HG03196 (cell line): ENCODE results near the gene INPP5E.
"Not testable (repeated sequence)": the region's sequence is repeated elsewhere in the genome, so short reads cannot be mapped to it uniquely, and the experiment has no call there.

Experiments used
- ATAC-seq: cut with Tn5 transposase; IDR thresholded peaks from one replicate; pipeline ENCODE4 v1.9.1; 2021; ENCODE audit not compliant: unreplicated experiment

INPP5E gene

DNA sequence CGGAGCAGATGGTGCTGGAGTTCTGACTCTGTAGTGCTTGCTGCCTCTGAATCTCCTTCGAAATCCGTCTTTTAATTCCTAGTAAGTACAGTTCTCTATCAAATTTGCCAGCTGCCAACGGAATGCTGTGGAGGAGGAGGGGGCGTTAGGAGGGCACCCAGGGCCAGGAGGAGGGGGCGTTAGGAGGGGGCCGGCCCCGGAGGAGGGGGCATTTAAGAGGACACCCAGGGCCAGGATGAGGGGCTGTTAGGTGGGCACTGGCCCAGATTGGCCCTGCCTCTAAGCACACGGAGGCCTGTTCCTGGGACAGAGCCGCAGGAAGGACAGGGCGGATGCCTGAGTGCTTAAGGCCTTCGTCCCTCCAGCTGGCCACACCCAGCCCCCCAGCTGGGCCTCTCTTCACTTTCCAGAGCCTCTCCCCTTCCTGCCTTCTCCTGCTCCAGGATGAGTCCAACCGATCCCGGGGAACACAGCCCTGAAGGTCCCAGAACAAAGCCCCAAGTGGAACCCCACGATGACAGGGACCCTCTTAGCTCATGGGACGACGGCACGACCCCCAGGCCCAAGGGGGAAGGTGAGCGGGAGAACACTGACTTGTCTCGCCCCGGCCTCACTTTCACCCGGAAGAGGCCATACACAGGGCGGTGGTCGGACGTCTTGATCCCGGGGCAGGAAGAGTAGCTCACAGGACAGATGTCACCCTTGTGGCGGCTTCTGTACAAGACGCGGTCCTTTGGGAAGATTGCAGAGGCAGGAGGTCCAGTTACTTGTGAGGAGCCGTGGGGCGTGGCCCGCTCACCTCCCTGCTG, 9.8 kb downstream of the INPP5E start:
- ATAC-seq, result no peak

DNA sequence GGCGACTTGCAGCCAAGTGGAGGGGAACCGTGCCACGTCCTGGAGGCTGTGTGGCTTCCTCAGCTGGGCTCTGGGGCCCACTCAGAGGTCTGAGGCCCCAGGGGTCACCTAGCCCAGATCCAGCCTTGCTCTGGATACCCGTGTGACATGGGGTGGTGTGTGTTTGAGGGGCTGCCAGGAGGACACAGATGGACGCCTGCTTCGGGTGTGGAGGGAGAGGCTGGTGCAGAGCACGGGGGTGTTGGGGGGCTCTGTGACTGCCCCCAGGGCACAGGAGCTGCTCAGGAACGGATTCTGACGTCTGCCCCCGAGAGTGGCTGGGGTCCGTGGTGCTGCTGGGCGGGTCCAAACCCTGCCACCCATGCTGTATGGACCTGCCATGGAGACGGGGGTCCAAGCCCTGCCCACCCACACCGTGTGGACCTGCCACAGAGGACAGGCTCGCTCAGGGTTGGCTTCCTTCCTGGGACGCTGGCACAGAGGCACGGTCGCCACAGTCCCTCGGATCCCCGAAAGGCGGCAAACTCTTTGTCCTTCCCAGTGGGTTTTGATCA, 10.5 kb downstream of the INPP5E start:
- no peak for ATAC-seq

DNA sequence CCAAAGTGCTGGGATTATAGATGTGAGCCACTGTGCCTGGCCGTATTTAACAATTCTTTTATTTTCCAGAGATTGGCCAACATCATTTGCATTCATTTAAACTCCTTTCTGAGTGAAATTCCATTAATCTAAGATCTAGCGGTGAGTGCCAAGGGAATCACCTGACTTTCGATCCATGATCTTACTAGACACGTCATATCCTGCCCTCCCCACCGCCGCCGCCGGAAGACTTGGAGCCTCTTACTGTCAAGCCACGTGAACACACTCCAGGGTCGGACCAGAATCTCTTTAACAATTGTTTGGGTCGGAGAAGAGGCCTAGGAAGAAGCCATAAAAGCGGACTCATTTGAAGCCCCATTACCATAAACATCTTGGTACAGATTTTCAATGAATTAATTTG, 12.9 kb downstream of the INPP5E start:
- no peak for ATAC-seq

DNA sequence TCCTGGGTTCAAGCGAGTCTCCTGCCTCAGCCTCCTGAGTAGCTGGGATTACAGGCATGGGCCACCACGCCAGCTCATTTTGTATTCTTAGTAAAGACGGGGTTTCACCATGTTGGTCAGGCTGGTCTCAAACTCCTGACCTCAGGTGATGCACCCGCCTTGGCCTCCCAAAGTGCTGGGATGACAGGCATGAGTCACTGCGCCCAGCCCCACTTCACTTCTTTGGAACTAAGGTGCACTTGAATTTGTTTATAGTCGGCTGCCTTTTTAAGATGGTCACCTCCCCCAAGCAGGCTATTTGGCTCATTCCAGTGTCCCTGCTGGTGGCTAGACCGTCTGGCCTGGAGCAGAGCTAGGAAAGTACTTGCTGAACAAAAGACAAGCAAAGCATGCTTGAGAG, 14.3 kb downstream of the INPP5E start:
- ATAC-seq, result not testable (repeated sequence)

DNA sequence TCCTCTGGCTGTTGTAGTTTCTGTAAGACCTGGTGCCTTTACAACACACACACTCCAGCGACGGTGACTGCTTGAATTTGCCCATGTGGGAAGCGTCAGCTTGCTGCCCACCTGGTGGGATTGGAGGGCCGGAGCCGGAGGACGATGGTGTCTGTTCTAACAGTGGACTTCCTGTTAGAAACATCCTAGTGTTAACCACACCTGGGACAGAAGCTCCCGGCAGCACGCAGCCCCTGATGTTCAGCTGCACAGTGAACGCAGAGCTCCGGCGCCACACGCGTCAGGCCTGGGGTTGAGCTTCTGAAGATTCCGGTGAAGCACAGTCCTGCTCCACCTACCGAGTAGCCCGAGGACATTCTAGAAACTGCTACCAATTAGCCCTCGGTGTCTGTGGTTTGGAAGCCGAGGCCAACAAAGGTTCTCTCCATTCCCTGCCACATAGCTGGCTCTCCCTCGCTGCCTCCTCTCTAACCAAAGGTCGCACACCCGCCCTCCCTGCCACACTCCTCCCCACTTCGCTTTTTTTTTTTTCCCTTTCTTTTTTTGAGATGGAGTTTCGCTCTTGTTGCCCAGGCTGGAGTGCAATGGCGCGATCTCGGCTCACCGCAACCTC, 14.8 kb downstream of the INPP5E start:
- no peak for ATAC-seq

DNA sequence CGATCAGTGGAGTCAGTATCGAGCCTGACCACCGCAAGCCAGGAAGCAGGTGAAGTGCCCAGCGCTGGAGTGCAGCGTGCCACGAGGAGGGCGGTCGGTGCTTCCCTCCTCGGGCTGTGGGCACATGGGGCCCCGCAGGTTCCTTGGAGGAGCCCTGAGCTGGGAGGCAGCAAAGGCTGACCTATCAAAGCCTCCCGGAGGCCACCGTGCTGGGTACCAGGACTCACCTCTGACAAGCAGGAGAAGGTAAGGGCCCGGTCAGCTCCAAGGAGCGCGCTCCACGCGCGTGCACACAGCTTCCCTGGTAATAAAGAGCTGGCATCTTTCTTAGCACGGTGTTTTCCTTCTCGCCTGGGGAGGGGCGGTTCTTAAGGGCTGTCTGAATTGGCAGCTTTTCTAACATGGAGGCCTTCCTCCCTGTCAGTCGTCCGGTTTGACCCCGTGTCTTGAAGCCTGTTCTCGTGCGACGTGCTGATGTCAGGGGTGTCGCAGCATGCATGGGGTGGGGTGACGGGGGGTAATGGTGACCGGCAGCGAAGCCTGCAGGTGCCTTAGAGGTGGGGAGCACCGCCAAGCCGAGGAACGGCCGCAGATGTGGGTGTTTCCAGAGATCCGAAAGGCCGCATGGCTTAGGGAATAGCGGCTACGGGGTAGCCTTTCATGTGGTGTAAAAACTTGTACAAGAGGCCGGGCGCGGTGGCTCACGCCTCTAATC, 16.1 kb downstream of the INPP5E start:
- ATAC-seq, result no peak

DNA sequence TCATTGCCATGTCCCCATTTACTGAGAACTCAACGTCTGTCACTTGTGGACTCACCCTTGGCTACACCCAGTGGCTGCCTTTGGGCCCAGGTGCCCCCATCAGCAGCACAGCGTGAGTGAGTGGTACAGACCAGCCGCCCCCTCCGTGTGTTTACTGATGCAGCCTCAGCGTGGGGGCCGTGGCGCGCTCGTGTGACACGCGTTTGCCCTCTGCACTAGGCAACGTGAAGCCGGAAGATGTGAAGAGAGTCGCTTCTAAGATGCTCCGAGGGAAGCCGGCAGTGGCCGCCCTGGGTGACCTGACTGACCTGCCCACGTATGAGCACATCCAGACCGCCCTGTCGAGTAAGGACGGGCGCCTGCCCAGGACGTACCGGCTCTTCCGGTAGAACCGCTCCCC, 16.8 kb downstream of the INPP5E start:
- no peak for ATAC-seq

DNA sequence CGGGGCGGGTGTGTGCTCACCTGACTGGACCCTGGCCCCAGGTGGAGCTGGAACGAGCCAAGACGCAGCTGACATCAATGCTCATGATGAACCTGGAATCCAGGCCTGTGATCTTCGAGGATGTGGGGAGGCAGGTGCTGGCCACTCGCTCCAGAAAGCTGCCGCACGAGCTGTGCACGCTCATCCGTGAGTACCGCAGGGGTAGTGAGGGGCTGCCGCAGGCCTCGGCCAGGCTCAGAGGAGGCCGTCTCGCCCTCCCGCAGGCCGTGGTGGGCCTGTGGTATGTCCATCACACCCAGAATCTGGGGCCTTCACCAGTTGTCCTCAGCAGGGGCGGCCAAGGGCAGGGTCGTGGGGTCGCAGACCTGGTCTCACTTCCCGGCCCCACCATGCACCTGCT, 17.9 kb downstream of the INPP5E start:
- no peak for ATAC-seq

DNA sequence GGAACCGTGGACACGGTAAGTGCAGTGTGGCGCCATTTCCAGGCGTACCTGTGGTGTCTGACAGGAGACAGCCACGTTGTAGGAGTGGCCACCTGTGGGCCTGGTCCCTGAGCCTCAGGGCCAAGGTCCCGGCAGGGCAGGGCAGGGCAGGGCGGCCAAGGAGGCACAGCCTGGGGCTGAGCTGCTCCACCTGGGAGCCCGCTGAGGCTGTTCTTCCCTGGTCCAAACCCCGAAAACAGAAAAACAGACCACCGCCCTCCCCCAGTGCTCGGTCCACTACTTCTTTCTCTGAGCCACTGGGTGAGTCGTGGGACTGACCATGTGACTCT, 20.6 kb downstream of the INPP5E start:
- ATAC-seq, result no peak

DNA sequence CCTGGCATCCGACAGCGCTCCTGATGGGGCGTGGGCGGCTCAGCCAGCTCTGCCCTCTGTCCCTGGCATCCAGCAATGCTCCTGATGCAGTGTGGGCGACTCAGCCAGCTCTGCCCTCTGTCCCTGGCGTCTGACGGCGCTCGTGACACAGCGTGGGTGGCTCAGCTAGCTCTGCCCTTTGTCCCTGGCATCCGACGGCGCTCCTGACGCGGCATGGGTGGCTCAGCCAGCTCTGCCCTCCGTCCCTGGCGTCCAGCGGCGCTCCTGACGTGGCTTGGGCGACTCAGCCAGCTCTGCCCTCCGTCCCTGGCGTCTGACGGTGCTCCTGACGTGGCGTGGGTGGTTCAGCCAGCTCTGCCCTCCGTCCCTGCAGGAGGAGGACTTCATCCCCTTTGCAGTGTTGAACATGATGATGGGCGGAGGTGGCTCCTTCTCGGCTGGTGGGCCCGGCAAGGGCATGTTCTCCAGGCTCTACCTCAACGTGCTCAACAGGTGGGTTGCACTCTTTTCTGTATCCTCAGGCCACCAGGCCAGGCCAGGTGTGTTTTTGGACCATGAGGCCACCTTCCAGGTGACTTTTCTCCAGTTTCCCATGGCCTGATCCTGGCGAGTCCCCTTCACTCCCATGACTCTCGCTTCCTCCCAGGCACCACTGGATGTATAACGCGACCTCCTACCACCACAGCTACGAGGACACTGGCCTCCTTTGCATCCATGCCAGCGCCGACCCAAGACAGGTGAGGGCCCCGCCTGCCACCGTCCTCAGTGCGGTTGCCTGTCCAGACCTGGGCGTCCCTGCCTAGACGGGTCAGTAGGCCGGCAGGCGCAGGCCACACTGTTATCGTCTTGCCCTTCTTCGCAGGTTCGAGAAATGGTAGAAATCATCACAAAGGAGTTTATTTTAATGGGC, 21.2 kb downstream of the INPP5E start:
- no peak for ATAC-seq

DNA sequence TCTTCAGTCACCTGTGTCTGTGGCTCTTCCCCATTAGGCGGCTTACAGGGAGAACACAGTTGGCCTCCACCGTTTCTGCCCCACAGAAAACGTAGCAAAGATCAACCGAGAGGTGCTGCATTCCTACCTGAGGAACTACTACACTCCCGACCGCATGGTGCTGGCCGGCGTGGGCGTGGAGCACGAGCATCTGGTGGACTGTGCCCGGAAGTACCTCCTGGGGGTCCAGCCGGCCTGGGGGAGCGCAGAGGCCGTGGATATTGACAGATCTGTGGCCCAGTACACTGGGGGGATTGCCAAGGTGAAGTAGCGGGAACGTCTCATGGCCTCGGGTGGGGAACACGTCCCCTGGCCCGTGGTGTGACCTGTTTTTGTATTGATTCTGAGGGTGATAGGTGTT, 22.7 kb downstream of the INPP5E start:
- ATAC-seq, result no peak

DNA sequence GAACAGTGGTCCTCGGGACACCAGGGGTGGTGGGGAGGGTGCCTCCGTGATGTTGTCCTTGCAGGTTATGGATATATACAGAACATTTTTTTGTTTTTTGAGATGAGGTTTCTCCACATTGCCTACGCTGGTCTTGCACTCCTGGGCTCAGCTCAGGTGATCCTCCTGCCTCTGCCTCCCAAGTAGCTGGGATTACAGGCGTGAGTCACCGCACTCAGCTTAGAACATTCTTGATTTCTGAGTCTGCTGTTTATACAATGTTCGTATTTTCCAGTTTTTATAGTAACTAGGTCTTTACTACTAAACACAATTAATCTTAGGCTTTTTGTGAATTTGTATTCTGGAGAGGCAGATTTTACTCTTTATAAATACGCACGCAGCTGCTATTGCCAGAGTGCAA, 23.2 kb downstream of the INPP5E start:
- ATAC-seq, result no peak

DNA sequence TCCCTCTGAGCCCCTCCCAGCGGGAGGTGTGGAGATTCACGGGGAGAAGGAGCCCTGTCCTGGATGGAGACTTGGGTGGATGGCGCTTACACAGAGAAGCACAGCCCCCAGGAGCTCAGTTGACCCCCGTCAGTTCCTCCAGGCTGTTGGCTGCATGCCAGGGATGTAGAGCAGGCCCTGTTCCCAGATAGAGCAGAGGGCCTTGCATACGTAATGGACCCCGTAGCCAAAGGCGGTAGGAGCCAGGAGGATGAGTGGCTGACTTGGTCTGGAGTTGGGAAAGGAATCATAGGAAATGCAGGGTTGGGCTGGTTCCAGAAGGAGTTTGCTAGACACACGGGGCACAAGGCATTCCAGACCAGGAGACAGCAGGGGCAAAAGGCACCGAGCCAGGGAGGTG, 26.7 kb downstream of the INPP5E start:
- no peak for ATAC-seq

DNA sequence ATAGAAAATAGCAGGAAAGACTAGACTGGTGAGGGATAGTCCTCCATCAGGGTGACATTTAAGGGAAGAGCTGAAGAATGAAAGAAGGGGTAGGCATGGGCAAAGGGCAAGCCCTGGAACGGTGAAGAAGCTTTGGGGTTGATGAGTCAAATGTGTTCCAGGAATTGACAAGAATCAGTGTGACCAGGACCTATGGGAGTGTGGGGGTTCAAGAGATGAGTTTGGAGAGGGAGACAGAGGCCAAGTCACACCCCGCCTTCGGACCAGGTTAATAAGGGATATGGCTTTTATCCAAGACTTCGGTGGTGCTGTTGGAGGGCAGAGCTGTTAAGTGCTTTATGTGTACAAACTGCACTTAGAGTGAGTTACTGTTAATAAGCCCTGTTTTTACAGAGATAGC, 28.3 kb downstream of the INPP5E start:
- no peak for ATAC-seq

DNA sequence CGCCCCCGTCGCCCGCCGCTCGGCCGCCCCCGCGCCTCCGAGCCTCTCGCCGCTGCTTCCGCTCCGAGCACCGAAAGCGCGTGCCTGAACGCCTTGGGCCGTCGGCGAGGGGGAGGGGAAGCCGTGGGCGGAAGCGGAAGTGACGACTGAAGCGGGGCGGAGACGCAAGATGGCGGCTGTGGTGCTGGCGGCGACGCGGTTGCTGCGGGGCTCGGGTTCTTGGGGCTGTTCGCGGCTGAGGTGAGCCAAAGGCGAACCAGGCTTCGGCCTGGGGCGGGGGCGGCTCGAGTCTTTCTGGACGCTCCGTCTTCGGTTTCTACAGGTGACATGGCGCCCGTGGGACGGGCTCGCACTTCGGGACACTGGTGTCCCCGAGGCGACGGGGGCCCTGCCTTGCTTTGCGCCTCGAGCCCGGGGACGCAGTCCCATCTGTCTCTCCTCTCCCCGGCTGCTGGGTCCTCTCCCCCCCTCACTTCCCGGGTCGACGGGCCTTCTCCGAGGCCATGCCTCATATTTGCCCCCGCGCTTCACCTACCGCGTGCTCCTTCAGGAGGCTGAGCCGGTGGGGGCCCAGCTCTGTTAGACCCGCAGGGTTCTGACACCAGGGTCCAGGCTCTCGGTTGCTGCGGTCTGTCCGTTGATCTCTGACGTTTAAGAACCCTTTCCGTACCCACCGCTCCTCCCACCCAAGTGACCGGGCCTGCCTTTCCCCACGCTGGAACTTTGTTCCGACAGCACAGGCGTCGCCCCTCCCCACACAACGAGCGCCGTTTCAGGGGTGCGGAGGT, 29.0 kb downstream of the INPP5E start, which contains the start of the genes ENTR1 and PMPCA:
Gene ENTR1, minus strand, starts transcription at position 115 of the 788 bp plus-strand sequence. CDS start 217 bp downstream, outside the sequence.
Gene PMPCA, plus strand, starts transcription at position 159 of the 788 bp plus-strand sequence. Its CDS starts 11 bp downstream, at position 170.
- peak; percentile 70 for ATAC-seq

DNA sequence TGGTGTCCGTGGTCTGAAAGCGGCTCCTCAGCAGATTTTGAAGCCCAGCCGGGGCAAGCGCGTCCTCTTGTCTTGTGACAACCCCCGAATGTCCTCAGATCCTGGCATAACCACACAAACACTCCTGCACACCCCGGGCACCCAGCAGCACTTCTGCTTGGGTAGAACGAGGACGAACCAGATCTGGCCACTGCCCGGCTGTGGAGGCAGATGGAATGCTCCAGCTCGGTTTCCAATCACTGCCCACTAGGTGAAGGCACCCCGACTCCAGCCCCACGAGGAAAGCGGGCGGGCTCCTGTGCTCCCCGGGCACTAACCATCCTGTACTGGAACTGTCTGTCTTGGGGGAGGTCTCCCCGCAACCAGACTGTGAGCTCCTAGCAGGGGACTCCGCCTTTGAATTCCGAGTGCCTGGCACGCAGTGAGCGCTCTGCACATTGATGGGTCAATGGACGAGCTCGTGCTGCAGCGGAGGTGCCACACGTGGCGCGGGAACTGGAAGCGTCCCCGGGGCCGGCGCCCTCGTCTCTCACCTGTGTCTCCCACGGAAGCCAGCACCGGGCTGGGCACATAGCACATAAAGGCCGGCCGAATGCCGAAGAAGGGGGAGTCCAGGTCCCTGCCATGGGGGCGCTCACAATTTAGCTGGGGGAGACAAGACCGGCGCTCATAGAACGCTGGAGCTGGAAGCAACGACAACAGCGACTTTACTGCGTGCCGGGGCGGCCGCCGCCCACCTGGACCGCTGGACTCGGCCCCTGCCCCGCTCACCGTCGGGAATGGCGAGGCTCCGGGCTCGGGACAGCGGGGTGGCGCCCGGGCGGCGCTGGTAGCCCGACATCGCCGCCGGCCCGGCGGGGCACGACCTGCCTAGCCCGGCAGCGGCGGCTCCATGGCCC, 29.8 kb downstream of the INPP5E start:
- ATAC-seq, result peak; percentile 31

DNA sequence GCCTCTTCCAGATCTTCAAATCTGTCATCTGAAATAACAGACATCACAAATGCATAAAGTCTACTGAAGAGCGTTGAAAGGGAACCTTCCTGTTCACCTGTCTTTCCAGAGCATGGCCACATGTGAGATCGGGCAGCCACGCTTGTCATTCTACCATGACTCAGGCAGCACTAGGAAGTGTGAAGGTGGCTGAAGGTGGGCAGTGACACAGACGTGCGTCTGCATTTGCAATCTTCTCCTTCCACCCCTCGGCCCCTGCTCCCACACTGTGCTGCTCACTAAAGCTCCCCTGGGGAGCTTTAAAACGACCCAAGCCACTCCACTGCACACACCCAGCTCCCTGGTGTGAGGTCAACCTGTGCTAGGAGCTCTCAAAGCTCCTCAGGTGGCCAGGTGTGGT, 31.7 kb downstream of the INPP5E start:
- ATAC-seq, result no peak

DNA sequence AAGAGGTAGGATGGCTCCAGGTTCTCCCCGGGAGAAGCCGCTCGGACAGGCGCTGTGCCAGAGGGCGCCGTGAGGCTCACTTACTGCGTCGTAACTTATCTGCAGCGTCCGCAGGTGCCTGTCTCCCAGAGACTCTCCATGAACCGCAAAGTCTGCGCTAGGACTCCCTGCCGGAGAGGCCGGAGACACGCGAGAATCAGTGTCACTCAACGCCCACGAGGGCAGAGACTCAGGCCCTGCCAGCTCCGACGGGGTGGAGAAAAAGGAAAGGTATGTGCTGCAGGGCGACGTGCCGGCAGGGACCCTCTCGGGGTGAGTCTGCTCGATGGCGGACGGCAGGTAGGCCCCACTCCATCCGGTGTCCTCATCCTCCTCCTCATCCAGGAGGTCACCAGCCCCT, 32.6 kb downstream of the INPP5E start:
- not testable (repeated sequence) for ATAC-seq

DNA sequence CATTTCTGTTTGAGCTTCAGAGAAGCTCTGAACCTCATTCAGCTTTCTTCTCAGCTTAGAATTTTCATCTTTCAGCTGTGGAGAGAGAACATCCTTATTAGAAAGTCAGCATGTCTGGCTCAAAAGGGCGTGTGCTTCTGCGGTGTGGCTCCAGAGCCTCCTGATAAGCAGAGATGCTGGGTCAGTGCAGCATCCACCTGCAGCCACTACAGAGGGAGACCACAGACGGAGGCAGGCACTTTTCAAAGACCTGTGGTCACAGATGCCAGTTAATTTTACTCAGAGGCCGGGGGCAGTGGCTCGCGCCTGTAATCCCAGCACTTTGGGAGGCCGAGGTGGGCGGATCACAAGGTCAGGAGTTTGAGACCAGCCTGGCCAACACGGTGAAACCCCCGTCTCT, 33.7 kb downstream of the INPP5E start:
- not testable (repeated sequence) for ATAC-seq
